Glomerular visceral epithelial cell (primary cell): ENCODE results near the gene ZNF230.

Experiments used
- DNase-seq: peaks from one replicate; pipeline ENCODE4 v3.0.0-alpha.2; 2016; ENCODE audit errors: extremely low spot score

Gene ZNF230

GRCh38 chr19:44002566-44003460, at the start of gene ZNF230:
Gene ZNF230, plus strand, starts transcription at chr19:44002957. Its CDS starts 4,122 bp downstream, at chr19:44007079.
- DNase-seq, result peak; percentile 92

GRCh38 chr19:43956827-43957226, 45.9 kb upstream of the ZNF230 start:
- DNase-seq, result no peak

GRCh38 chr19:43957891-43958290, 44.9 kb upstream of the ZNF230 start:
- no peak for DNase-seq

GRCh38 chr19:43960411-43960810, 42.3 kb upstream of the ZNF230 start:
- DNase-seq, result no peak

- DNase-seq, result no peak
Observed at GRCh38 chr19:43966079-43966694, 36.6 kb upstream of the ZNF230 start.

GRCh38 chr19:43976732-43977131, 26.0 kb upstream of the ZNF230 start:
- no peak for DNase-seq

GRCh38 chr19:43983544-43983911, 19.2 kb upstream of the ZNF230 start:
- DNase-seq, result no peak

GRCh38 chr19:43983912-43984686, 18.7 kb upstream of the ZNF230 start, which contains the start of gene ZNF155:
Gene ZNF155, plus strand, starts transcription at chr19:43984188. Its CDS starts 4,356 bp downstream, at chr19:43988544.
- DNase-seq, result peak; percentile 96

GRCh38 chr19:43984687-43985000, 18.1 kb upstream of the ZNF230 start:
- DNase-seq, result no peak

- DNase-seq, result no peak
Observed at GRCh38 chr19:43997631-43998290, 5.0 kb upstream of the ZNF230 start.

GRCh38 chr19:44002212-44002565, 568 bp upstream of the ZNF230 start:
- no peak for DNase-seq

- DNase-seq, result peak; percentile 30
Observed at GRCh38 chr19:44003461-44004009, 778 bp downstream of the ZNF230 start.

GRCh38 chr19:44005973-44006372, 3.2 kb downstream of the ZNF230 start:
- DNase-seq, result no peak

GRCh38 chr19:44007473-44007872, 4.7 kb downstream of the ZNF230 start:
- DNase-seq, result no peak

- no peak for DNase-seq
Observed at GRCh38 chr19:44010468-44010867, 7.7 kb downstream of the ZNF230 start.

- DNase-seq, result no peak
Observed at GRCh38 chr19:44019498-44019897, 16.7 kb downstream of the ZNF230 start.

GRCh38 chr19:44021221-44021620, 18.5 kb downstream of the ZNF230 start:
- DNase-seq, result no peak

- DNase-seq, result no peak
Observed at GRCh38 chr19:44024900-44025216, 22.1 kb downstream of the ZNF230 start.

- peak; percentile 81 for DNase-seq
Observed at GRCh38 chr19:44025217-44025936, 22.6 kb downstream of the ZNF230 start, which contains the start of gene ZNF222. Gene ZNF222, plus strand, starts transcription at chr19:44025379. Its CDS starts 58 bp downstream, at chr19:44025437.

GRCh38 chr19:44026622-44027021, 23.9 kb downstream of the ZNF230 start:
- no peak for DNase-seq

- no peak for DNase-seq
Observed at GRCh38 chr19:44032001-44032610, 29.3 kb downstream of the ZNF230 start.
